ENCODE data around the gene FBXW8.

GRCh38 chr12:117076410-117077372 is 165.9 kb downstream of the FBXW8 start:
- no peak for TF ChIP-seq CTCF (IDR thresholded peaks at IDR 0.05 in 4 of 5, conservative IDR thresholded peaks at IDR 0.05 in 1 of 5)
- no peak for TF ChIP-seq POLR2A (IDR thresholded peaks at IDR 0.05)
